ENCODE measurements around the gene KREMEN1.

DNA sequence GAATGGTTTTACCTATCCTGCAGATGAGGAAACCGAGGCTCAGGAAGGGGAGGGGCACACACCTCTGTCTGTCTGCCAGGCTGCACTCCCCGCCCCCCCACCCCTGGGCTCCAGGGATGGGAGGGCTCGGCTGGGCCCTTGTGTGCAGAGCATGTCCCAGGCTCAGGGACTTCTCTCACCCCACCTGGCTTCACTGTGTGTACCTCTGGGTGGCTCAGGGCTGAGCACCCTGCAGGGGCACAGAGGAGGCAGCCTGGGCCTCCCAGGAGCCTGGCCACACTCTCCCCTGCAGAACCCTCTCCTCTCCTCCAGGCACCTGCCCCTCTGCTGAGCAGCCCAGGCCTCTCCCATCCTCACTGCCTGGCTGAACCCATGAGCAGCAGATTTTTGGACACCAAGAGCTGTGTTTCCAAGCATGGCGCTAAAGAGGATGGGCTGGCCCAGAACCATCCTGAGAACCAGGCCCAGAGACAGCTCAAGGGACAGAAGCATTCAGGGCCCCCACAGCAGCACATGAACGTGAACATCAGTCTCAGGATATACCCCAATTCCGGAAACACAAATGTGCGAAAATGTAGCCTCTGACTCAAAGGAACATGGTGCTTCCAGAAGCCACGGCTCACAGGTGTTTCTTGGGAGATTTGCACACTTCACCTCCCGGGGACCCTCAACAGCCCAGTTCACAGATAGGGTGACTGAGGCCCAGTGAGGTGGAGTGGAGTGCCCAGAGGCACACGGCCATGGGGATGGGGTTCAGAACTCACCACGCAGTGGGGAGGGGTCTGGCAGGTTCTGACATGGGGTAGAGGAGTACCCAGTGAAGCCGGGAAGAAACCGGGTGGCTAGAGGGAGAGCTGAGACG is 143.4 kb downstream of the KREMEN1 start:
- TF ChIP-seq, protein P1, sequence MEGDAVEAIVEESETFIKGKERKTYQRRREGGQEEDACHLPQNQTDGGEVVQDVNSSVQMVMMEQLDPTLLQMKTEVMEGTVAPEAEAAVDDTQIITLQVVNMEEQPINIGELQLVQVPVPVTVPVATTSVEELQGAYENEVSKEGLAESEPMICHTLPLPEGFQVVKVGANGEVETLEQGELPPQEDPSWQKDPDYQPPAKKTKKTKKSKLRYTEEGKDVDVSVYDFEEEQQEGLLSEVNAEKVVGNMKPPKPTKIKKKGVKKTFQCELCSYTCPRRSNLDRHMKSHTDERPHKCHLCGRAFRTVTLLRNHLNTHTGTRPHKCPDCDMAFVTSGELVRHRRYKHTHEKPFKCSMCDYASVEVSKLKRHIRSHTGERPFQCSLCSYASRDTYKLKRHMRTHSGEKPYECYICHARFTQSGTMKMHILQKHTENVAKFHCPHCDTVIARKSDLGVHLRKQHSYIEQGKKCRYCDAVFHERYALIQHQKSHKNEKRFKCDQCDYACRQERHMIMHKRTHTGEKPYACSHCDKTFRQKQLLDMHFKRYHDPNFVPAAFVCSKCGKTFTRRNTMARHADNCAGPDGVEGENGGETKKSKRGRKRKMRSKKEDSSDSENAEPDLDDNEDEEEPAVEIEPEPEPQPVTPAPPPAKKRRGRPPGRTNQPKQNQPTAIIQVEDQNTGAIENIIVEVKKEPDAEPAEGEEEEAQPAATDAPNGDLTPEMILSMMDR (IDR thresholded peaks at IDR 0.05) = no peak
- TF ChIP-seq TCF7L2 (IDR thresholded peaks at IDR 0.05; ENCODE audit: low read depth, low read length) = no peak
